GM12872 (cell line): ENCODE measurements around the gene SNX15.

Source experiments
- TF ChIP-seq, protein P1 (sequence below): IDR thresholded peaks from 3 replicates; pipeline ENCODE4 v1.5.1; 2011; ENCODE audit warnings: low read depth, mild to moderate bottlenecking, low read length, moderate library complexity; ENCODE audit not compliant: insufficient read depth

Gene SNX15

GRCh38 chr11:64998141-64998540 is 29.1 kb upstream of the SNX15 start:
- TF ChIP-seq, protein P1, sequence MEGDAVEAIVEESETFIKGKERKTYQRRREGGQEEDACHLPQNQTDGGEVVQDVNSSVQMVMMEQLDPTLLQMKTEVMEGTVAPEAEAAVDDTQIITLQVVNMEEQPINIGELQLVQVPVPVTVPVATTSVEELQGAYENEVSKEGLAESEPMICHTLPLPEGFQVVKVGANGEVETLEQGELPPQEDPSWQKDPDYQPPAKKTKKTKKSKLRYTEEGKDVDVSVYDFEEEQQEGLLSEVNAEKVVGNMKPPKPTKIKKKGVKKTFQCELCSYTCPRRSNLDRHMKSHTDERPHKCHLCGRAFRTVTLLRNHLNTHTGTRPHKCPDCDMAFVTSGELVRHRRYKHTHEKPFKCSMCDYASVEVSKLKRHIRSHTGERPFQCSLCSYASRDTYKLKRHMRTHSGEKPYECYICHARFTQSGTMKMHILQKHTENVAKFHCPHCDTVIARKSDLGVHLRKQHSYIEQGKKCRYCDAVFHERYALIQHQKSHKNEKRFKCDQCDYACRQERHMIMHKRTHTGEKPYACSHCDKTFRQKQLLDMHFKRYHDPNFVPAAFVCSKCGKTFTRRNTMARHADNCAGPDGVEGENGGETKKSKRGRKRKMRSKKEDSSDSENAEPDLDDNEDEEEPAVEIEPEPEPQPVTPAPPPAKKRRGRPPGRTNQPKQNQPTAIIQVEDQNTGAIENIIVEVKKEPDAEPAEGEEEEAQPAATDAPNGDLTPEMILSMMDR = no peak

- TF ChIP-seq, protein P1 = no peak
These were observed 28.4 kb upstream of the SNX15 start for GRCh38 chr11:64998690-64999431.

GRCh38 chr11:64999478-64999877 is 27.8 kb upstream of the SNX15 start:
- TF ChIP-seq, protein P1 = no peak

DNA sequence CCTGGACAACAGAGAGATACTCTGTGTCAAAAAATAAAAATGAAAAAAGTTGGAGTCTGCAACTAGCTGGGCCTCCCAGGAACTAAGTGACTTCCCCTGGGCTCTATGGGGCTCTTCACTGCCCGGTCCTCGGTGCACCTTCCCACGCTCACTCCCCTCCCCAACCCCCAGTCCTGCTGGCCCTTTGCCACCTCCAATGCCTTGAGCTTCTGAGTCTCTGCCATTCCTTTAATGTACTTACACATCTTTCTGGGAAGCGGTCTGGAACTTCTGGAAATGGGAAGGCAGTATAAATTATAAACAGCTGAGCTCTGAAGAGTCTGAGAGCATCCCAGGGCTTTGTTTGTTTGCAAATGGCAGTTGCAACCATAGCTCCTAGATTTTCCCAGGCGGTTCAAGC is 24.5 kb upstream of the SNX15 start:
- TF ChIP-seq, protein P1 = no peak

GRCh38 chr11:65003282-65003681 is 24.0 kb upstream of the SNX15 start:
- TF ChIP-seq, protein P1 = no peak

- TF ChIP-seq, protein P1 = no peak
These were observed 19.2 kb upstream of the SNX15 start for GRCh38 chr11:65008016-65008415.

GRCh38 chr11:65008873-65009272 is 18.4 kb upstream of the SNX15 start:
- TF ChIP-seq, protein P1 = no peak
